HG03045 (cell line): Measurements from ENCODE around the gene ATP2A3.

Source experiments
- ATAC-seq: cut with Tn5 transposase; IDR thresholded peaks from one replicate; pipeline ENCODE4 v1.9.1; 2021; ENCODE audit warnings: mild to moderate bottlenecking, moderate library complexity; ENCODE audit not compliant: unreplicated experiment

The ATP2A3 gene

DNA sequence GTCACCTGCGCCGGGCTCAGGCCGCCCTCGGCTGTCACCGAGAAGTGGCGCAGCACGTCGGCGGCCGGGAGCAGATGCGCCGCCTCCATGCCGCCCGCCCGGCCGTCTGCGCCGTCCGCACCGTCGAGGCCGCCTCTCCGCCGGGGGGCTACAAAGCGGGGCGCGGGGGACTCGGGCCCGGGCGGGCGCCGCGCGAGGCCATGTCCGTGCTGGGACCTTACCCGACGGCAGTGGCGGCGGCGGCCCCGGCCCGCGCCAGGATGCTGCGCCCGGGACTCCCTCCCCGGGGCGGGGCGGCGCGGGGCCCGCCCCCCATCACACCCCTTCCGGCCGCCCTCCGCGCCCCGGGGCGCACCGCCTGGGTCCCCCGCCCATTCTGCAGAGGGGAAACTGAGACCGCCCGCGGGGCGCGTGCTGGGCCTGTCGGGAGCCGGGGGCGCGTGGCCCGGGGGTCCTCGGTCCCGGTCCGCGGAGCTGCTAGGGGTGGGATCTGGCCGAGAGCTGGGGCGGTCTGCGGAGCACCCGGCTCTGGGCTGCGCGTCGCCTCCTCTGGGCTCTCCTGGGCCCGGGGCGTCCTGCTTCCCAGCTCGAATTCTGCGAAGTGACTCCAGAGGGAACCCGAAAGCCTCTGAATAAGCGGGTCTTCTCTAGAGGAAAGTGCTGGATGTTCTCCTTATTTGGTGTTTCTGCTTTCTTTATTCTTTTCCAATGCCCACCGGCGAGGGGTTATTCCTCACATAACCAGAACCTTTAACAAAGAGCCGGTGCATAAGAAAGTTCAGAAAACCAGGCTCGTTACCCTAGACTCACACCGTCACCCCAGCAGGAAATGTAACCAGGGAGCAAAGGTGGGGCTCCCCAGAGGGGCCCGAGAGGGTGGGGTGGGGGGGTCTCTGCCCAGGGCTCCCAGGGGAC is at the start of gene ATP2A3:
ATP2A3 (minus strand) TSS at position 235 of the 915 bp plus-strand sequence; CDS start at position 89, 146 bp downstream.
- ATAC-seq = peak; percentile 42

DNA sequence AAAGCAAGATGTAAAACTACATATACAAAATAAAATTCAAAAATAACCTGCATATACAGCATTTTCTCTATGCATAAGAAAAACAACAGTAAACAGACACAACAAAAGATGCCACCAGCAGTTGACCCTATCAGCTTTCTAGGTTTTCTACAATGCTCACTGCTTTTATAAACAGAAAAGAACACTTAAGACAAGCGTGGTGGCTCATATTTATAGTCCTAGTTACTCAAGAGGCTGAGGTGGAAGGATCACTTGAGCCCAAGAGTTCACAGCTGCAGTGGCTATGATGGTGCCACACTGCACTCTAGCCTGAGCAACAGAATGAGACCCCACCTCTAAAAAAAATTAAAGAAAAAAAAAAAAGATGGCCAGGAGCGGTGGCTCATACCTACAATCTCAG is 46.5 kb upstream of the ATP2A3 start:
- ATAC-seq = no peak

DNA sequence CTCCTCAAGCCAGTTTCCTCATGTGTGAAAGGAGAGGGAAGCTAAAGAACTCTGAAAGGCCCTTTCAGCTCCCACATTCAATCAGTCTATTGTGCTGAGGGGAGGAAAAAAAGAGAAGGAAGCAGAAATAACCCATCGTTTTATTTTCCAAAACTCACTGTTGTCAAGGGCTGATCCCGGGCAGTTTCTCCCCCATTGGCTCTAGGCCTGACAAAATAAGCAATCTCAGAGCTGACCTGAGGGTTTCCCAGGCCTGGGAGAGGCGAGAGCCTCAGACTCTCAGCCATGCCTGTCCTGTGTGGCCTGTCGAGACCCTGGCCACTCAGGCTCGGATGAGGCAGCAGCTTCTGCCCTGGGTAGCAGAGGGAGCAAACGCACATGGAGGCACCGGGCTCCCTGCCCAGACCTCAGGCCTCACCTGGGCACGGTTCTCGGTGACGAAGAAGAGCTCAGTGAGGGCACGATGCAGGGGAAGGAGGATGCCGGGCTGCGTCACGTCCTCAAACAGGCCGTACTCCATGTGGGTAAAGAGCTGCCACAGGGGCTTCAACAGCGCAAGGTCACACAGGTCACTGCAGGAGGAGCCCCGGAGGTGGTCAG is 45.0 kb upstream of the ATP2A3 start:
- no peak for ATAC-seq

DNA sequence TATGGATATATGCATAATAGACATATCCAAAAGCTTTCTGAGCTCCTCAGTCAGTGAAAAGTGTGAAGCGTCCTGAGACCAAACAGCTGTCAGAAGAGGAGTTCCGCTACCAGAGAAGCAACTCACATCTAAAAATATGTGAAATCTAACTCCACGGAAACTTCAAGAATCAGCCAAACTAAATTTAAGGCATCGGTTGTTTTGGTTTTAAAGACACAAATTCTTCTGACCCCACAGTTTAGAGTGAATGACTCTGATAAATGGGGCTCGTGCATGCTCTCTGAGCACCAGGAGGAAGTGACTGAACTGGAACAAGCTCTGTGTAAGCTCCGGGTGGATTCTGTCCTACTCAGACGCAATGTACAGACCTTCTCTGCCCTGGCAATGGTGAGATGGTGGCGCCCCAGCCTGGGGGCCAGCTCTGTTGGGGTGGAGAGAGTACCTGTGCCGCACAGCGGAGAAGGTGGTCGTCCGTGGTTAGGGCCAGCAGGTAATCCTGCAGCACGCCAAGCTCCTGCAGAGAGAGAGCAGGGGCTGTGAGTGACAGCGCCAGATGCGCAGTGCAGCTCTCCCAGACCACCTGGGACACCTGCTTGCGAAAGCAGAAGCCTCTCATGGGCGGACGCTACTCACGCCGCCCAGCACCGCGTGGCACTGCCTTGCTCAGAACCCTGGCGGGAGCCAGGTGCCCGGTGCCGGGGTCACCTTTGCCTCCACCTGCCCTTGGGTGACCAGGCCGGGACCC is 44.4 kb upstream of the ATP2A3 start:
- ATAC-seq = no peak

DNA sequence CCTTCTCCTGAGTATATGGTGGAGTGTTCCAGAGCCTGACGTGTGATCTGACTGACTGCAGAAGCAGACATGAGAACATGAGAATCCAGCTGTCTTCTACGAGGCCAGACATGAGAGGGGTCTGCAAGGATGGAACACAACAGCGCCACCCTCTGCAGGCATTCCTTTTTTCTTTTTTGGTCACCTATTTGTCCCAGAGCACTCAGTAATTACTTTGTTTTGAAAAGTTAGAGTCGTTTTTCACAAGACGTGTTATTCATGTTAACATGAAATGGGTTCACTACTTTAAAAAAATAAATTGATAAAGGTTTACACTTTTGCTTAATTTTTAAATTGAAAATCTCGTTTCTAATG is 43.8 kb upstream of the ATP2A3 start:
- ATAC-seq = no peak

DNA sequence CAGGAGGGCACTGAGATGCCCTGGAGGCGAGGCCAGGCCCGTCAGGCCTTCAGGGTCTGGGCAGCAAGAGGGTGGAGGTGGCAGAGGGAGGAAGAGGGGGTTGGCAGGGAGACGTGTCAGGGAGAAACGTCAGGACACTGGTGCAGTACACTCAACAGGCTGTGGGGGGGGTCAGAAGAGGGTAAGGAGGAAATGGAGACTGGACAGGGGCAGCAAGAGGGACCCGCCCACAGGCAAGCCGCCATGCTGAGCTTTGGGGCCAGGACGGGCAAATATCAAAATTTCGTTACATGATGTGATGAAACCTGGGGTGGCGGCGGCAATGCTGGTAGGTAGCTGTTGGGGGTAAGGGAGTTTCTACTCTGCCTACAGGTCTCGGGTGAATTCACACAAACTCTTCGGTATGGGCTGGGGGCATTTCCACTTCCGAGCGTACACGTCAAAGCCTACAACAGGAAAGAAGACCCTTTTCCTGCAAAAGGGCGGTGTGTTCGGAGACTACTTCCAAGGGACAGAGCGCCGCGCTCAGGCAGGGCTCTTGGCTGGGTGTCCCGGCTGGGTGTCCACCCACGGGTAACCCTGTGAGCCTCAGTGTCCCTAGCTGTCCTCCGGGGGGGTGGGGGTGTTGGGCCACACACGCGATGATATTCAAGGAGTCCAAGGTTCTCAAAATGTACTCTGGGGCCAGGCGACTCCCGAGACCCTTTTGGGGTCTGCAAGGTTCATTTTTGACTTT is 43.3 kb upstream of the ATP2A3 start:
- no peak for ATAC-seq

DNA sequence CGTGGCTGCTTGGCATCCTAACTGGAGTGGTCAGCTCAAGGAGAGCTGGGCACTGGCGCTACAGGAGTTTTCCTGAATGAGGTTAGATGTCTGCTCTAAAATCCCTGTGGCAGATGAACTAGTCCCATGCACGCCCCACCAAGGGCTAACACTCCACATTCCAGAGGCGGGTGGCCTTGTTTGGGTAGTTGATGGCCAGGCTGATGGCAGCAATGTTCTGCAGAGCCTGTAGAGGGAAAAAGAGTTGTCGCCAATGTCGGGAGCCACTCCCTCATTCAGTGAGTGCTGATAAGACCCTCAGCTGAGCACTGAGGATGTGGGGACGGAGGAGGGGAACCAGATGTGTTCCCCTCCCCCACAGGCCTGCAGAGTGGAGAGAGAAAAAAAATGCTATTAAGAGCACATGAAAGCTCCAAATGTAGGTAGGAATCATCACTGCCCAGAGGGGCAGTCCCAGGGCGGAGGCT is 42.5 kb upstream of the ATP2A3 start:
- ATAC-seq = no peak

DNA sequence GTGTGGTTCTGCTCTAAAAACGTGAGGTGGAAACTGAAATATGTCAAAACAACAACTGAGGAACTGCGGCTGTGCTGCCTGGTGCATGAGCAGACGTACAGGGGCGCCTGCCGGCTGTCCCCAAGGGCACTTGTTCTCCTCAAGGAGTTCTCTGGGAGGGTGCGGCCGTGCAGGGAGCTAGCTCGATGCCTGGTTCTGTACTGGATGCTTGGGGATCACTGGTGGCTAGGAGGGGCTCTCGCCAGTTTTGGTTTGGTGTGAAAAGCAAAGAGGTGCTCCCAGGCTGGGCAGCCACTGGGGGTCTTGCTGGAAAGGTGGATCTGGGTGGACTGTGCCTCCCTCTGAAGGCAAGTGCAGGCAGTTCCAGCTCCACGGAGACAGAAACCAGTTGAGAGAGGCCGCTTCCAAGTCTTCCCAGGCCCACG is 41.9 kb upstream of the ATP2A3 start:
- no peak for ATAC-seq

DNA sequence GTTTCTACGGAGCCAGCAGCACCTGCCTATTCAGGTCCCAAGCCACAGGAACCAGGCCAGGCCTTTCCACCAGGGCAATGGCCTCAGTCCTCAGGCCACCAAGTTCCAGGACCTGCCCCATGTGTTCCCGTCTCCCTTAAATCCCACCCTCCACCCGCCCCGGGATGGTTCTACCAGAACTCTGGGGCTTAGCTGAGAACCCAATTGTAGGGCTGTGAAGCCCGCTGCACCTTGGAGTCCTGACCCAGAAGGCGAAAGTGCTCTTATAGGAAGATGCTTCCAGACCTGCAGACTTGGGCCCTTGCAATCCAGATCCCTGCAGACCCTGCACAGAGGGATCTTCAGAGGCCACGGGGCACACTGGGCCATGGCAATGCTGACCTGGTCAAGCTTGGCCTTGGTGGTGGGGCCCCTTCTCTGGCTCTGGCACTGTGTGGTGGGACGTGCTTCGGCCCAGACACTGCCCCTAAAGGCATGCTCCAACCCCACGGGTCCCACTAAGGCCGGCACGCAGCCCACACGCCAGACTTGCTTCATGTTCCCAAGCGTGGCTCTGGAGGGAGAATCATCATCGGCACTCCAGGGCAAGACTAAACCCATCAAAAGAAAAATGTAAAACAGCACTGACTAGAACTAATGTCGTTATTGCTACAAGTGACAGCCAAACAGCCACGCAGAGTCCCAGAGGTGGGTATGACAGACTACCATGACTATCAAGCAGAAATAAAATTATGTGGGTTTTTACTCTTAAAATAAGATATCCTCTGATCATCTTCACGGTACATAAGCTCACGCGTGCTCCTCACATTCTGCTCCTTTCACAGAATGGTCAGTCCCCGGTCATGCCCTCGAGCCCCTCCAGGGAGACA is 41.3 kb upstream of the ATP2A3 start:
- ATAC-seq = no peak

DNA sequence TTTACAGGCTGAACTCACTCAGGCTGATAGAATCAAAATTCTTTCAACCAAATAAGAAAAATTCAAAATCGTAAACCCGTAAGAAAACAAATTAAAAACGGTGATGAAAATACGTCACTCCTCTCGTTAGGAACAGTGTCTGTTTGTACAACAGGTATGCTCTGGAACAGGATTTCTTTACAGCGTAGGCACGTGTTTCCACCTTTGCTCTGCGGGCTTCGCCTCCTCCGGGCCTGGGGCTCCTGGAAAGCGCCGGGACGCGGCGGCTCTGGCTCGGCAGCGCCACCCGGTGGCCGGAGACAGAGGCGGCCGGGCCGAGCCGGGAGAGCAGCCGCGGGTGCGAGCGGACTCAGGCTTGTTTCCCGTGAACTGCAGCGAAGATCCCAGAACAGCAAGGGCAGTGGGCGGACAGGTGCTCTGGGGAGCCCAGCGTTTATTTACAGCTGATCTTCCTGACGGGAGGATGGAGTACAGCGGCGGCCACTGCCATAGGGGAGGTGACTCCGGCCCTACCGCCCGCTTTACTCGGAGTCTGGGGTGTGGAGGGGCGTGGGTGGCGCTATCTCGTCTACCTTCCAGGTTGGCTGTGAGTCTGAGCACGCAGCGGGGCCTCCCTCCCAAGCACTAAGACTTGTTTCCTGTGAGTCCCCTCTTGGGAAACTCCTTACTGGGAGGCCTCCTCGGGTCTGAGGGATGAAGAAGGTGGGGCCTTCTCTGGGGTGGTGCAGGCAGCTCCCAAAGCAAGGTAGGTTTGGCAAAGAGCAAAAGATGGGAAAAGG is 40.5 kb upstream of the ATP2A3 start:
- ATAC-seq = no peak

DNA sequence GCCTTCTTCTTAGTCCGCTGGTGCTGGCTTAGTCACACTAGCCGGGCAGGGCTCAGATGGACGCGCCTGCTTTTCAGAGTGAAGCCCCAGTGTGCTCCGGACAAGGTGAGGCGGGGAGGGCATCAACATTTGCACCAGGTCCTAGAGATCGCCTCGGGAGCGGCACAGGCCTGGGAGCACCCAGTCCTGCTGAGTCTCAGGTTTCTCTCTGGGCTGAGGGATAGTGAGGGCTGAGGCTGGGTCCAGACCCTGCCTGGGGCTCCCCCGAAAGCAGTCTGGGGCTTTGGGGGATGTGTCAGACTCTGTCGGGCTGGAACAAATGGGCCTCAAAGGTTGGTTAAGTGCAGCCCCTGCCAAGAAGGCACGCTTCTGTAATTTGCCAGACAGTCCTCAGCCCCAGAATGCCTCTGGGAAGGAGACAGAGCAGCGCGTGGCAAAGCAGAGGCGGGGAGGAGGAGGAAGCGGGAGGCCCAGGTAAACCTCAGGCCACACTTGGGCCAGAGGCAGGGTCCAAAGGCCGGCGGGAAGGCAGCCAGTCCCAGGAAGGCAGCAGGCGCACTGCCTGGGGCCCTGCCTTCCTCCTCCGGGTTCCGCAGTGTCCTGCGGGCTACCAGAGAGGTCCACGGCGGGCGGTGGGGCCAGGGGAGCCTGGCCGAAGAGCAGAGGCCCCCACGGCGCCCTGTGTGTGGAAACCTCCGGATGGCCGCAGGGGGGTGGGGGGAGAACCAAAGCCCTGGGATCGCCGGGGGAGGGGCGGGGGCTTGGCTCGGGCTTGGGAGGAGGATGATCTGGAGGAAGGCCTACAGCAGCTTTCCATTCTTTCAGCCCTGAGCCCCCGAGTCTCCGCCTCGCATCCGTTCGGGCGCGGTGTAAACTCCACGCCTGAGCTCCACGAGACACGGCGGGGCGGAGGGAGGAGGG is 39.5 kb upstream of the ATP2A3 start:
- ATAC-seq = no peak

DNA sequence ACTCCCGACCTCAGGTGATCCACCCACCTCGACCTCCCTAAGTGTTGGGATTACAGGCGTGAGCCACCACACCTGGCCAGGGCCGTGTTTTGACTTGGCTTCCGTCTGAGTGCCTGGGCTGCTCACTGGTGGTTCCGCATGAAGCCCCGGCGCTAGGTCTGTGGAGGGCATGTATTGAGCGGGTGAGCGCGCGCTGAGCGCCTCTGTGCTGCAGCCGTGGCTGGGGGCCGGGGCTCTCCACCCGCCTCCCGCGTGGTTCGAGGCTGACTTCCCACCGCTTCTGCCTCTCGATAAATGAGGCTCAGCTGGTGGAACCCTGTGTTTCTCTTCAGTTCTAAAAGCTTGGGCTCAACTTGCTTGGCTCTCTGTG is 38.9 kb upstream of the ATP2A3 start:
- ATAC-seq = no peak

DNA sequence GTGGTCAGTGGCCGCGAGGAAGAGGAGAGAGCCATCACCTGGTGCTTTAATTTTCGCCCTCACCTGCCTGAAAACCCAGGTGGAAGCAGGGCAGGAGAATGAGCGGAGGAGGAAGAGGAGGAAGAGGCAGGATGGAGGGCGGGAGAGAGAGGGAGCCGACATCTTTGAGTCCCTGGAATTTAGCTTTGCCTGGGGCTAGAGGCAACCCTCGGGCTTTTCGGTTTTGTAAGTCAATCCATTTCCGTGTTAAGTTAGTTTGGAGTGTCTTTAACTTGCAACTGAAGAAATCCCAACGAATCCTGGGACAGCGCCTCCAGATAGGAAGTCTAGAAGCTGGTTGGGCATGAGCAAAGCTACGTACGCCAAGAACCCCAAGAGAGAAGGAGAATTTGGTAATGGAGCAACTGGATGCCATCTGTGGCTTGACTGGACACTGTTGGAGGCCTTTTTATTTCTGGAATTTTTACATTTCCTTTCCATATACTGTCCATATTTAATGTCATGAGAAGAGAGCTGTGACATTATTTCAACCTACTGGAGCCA is 36.9 kb upstream of the ATP2A3 start:
- ATAC-seq = no peak

DNA sequence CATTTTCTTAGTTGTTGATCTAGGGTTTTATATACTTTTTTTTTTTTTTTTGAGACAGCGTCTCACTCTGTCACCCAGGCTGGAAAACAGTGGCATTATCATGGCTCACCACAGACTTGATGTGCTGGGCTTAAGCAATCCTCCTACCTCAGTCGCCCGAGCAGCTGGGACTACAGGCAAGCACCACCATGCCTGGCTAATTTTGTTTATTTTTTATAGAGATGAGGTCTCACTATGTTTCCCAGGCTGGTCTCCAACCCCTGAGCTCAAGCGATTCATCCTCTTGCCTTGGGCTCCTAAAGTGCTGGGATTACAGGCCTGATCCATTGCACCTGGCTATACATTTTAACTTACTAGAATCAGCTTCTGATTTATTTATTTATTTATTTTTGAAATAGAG is 34.2 kb upstream of the ATP2A3 start:
- ATAC-seq = no peak

DNA sequence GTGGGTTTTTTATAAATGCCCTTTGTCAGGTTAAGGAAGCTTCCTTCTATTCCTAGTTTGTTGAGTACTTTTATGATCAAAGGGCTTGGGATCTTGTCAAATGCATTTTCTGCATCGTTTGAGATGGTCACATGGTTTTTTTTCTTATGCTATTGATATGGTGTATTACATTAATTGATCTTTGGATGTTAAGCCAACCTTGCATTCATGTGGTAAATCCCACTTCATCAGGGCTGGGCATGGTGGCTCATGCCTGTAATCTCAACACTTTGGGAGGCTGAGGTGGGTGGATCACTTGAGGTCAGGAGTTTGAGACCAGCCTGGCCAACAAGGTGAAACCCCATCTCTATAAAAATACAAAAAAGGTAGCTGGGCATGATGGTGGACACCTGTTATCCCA is 30.8 kb upstream of the ATP2A3 start:
- ATAC-seq = no peak

DNA sequence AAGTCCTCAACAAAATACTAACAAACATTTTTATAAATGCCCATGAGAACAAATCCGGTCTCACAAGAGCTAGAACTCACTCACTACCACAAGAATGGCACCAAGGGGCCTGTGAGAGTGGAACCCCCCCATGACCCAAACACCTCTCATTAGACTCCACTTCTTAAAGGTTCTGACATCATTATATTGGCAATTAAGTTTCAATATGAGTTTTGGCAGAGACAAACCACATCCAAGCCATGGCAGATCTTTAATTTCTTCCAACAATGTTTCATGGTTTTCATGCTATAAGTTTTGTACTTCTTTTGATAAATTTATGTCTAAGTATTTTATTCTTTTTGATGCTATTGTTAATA is 30.0 kb upstream of the ATP2A3 start:
- ATAC-seq = no peak

DNA sequence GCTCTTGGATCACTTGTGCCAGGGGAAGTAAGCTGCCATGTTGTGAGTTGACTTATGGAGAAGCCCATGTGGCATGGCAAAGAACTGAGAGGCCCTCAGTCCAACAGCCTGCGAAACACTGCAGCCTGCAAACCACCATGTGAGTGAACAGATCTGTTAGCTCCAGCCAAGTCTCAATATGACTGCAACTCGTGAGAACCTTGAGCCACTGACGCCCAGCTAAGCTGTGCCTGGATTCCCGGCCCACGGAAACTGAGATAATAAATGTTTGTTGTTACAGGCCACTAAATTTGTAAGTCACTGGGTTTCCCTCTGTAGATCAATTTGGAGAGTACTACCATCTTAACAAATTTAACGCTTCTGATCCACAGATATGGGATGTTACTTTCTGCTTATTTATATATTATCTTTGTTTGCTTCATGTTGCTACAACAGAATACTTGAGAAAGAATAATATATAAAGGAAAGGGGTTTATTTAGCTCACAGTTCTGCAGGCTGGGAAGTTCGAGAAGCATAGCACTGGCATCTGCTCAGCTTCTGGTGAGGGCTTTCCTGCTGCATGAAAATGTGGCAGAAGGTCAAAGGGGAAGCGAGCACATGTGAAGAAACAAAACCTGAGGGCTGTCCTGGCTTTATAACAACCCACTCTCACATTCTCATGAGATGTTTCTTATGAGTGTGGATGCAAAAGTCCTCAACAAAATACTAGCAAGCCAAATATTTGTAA is 29.4 kb upstream of the ATP2A3 start:
- ATAC-seq = no peak
